Kidney glomerular epithelial cell (primary cell): ENCODE measurements around the gene KCNC3.

Experiments
- DNase-seq: peaks from one replicate; lab custom pipeline; 2025; lab: John Stamatoyannopoulos, UW

The KCNC3 gene

GRCh38 chr19:50276370-50277063 lies 52.7 kb downstream of the KCNC3 start:
- DNase-seq: no peak

GRCh38 chr19:50275577-50276368 lies 53.4 kb downstream of the KCNC3 start:
- DNase-seq: no peak

GRCh38 chr19:50273821-50274220 lies 55.4 kb downstream of the KCNC3 start:
- DNase-seq: no peak

- no peak for DNase-seq
Measured at GRCh38 chr19:50272263-50272897, 56.8 kb downstream of the KCNC3 start.

GRCh38 chr19:50269653-50270052 lies 59.5 kb downstream of the KCNC3 start:
- DNase-seq: no peak

- peak; percentile 2 for DNase-seq
Measured at GRCh38 chr19:50268501-50268900, 60.7 kb downstream of the KCNC3 start.

- peak; percentile 16 for DNase-seq
Measured at GRCh38 chr19:50268041-50268440, 61.1 kb downstream of the KCNC3 start.

GRCh38 chr19:50266896-50267295 lies 62.3 kb downstream of the KCNC3 start:
- DNase-seq: no peak

- no peak for DNase-seq
Measured at GRCh38 chr19:50266041-50266440, 63.1 kb downstream of the KCNC3 start.

GRCh38 chr19:50264483-50265186 lies 64.5 kb downstream of the KCNC3 start:
- DNase-seq: no peak

- DNase-seq: no peak
Measured at GRCh38 chr19:50263176-50263575, 66.0 kb downstream of the KCNC3 start.
